ENCODE data around the gene ARMC7.
"Not testable (repeated sequence)": the region's sequence is repeated elsewhere in the genome, so short reads cannot be mapped to it uniquely, and the experiment has no call there.

ARMC7 gene

DNA sequence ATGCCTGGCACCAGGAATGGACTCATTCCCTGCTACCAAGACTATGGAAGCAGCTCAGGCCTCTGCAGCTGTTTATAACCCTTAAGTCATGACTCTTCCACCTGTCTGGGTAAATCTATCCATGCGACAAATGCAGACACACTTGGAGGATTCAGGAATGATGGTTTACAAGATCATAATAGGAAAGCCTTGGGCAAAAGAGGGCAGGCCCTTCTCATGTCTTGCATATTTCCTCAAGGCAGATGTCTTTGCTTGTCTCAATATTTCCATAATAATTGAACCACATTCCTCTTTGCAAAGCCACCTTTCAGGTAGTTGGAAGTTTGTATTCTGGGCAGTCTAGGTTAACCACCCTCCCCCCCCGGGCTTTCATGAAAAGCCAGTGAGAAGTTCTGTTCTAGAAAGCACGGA is 45.4 kb downstream of the ARMC7 start:
- DNase-seq, result no peak

DNA sequence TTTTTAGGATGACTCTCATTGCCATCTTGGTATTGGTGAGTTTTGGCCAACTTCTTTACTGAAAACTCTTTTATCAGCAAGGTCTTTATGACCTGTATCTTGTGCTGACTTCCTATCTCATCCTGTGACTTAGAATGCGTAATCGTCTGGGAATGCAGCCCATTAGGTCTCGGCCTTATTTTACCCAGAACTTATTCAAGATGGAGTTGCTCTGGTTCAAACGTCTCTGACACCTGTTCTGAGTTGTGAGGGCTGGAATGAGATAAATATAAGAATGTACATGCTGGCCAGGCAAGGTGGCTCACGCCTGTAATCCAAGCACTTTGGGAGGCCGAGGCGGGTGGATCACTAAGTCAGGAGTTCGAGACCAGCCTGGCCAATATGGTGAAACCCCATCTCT is 48.7 kb downstream of the ARMC7 start:
- not testable (repeated sequence) for DNase-seq

DNA sequence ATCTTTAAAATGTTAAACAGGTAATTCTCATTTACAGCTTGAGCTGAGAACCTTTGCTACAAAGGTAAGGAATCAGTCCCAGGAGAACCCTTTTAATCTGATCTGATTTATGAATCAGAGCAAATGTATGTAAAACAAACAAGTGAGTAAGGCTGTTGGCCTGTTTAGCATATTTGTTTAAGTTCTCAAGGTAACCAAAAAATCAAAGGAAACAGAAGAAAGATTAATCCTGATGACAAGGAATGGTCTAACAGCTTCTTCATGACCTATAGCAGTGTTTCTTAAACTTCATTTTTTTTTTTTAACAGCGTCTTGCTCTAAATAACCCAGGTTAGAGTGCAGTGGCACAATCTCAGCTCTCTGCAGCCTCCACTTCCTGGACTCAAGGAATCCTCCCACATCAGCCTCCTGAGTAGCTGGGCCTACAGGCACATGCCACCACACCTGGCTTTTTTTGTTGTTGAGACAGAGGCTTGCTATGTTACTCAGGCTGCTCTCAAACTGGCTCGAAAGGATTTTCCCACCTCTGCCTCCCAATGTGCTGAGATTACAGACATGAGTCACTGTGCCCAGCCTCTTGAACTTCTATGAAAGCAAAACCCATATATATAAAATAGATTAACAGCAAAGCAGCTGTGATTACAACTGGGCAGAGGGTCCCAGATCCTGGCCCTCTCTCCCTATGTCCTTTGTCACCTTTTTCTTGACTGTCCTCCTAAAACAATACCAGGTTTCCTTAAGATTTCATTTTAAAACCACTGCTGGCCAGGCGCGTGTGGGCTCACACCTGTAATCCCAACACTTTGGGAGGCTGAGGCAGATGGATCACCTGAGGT is 49.6 kb downstream of the ARMC7 start:
- no peak for DNase-seq

DNA sequence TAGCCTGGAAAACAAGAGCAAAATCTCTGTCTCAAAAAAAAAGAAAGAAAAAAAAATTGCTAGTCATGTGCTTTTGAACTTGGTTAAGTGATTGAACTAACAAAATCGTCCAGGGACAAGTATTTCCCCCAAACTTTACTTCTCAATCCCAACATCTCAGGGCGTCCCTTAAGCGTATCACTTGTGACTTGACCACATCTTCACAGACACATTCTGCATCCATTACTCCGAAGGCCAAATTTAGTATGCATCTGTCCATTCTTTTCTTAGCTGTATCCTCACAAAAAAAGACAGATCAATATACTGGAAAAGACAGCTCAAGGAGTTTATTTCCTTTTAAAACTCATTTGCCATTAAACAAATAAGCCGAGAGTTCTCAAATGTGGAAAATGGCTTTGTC is 50.4 kb downstream of the ARMC7 start:
- no peak for DNase-seq

DNA sequence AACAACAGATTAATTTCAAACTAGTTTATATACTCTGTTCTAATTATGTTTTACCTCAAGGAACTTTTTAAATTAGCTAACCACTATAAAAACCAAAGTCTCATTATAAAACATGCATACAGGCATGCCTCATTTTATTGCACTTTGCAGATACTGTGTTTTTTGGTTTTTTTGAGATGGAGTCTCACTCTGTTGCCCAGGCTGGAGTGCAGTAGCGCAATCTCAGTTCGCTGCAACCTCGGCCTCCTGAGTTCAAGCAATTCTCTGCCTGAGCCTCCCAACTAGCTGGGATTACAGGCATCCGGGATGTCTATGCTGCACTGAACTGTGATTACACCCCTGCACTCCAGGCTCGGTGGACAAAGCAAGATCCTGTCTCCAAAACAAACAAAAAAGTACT is 53.3 kb downstream of the ARMC7 start:
- no peak for DNase-seq

DNA sequence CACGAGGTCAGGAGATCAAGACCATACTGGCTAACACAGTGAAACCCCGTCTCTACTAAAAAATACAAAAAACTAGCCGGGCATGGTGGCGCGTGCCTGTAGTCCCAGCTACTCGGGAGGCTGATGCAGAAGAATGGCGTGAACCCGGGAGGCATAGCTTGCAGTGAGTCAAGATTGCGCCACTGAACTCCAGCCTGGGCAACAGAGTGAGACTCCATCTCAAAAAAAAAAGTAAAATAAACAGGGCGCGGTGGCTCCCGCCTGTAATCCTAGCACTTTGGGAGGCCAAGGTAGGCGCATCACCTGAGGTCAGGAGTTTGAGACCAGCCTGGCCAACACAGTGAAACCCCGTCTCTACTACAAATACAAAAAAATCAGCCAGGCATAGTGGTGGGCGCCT is 54.8 kb downstream of the ARMC7 start:
- DNase-seq, result not testable (repeated sequence)

DNA sequence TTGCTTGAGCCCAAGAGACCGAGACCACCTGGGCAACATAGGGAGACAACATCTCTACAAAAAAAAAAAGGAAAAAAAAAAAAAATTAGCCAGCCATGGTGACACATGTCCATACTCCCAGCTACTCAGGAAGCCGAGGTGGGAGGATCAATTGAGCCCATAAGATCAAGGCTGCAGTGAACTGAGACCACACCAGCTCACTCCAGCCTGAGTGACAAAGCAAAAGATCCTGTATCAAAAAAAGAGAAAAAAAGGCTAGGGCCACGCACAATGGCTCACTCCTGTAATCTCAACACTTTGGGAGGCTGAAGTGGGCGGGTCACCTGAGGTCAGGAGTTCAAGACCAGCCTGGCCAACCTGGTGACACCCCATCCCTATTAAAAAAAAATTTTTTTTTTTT is 59.2 kb downstream of the ARMC7 start:
- DNase-seq, result no peak

DNA sequence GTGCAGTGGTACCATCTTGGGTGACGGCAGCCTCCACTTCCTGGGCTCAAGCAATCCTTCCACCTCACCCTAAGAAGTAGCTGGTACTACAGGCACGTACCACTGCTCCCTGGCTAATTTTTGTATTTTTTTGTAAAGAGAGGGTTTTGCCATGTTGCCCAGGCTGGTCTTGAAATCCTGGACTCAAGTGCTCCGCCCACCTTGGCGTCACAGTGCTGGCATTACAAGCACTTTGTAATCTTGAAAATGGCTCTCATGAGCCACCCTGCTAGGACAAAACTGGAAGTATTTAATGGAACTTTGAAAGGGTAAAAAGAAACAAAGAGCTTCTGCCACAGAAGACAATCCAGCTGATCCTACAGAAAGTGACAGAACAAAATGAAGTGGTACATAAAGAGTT is 63.8 kb downstream of the ARMC7 start:
- DNase-seq, result no peak

DNA sequence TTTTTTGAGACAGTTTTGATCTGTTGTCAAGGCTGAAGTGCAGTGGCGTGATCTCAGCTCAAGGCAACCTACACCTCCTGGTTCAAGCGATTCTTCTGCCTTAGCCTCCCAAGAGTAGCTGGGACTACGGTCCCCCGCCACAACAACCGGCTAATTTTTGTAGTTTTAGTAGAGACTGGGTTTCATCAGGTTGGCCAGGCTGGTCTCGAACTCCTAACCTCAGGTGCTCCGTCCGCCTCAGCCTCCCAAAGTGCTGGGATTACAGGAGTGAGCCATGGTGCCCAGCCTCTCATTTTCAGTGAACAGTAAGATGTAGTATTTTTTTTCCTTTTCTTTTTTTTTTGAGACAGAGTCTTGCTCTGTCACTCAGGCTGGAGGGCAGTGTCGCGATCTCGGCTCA is 65.2 kb downstream of the ARMC7 start:
- no peak for DNase-seq

DNA sequence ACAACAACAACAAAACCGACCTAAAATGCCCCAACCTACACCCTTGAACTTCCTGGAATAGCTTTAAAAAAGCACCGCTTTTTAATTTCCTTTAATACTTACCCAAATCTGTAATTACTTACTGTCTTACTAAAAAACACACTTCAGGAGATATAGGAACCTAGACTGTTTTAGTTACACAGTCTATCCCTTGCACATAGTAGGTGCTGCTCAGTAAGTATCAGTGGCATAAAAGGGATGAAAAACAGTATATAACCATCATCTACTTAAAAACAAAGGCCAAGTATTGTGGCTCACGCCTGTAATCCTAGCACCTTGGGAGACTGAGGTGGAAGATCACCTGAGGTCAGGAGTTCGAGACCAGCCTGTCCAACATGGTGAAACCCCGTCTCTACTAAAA is 66.9 kb downstream of the ARMC7 start:
- DNase-seq, result no peak

DNA sequence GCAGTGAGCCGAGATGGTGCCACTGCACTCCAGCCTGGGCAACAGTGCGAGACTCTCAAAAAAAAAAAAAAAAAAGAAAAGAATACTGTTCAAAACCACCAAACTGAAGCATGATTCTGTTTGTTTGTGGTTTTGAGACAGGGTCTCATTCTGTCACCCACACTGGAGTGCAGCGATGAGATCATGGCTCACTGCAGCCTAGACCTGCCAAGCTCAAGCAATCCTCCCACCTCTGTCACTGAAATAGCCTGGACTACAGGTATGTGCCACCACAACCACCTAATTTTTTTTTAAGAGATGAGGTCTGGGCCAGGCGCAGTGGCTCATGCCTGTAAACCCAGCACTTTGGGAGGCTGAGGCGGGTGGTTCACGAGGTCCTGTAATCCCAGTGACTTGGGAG is 68.7 kb downstream of the ARMC7 start:
- no peak for DNase-seq
